H1 (cell line): Measurements from ENCODE around the gene WDR27. TPM values are rescaled to one million over a fixed set of nuclear protein-coding genes. Genes with fewer than 3 reads are reported as not detected.

Experiments
- CEBPB ChIP-seq: IDR thresholded peaks from 2 replicates; pipeline ENCODE4 v1.6.1; 2012; ENCODE audit warnings: low read depth, low read length
- CHD1 ChIP-seq: IDR thresholded peaks from 2 replicates; pipeline ENCODE4 v1.6.1; 2012; ENCODE audit warnings: low read depth, low read length, improper control_type of control experiment
- KDM4A ChIP-seq: IDR thresholded peaks from one replicate; pipeline ENCODE4 v1.7.1; 2012; ENCODE audit warnings: low read depth, mild to moderate bottlenecking, moderate library complexity, low read length, inconsistent platforms; ENCODE audit not compliant: severe bottlenecking
- TAF7 ChIP-seq: optimal IDR thresholded peaks from 2 replicates; pipeline ENCODE3; 2011; ENCODE audit warnings: low read depth, mild to moderate bottlenecking, inconsistent platforms, low read length, moderate library complexity, borderline replicate concordance
- polyA plus RNA-seq, 7 experiments: library from polyadenylated mRNA; depleted of rRNA in 3 of 7; stranded (reverse) in 5 of 7; unstranded in 2 of 7; fragments of >200 nt in 5 of 7; fragments of 200-250 nt in 2 of 7; gene quantifications; 1 replicate in 5 of 7; 2 replicates in 1 of 7; 4 replicates in 1 of 7; pipeline versions ENCODE4 v1.2.1 to v1.2.3, GENCODE V29; 2011 to 2013; ENCODE audit warnings: missing spikeins in 2 of 7, mixed read lengths in 2 of 7
- total RNA-seq: library from RNA; stranded (reverse); fragmentation: NEBNext Ultra II Directional; extraction: Animal tissue kit (Norgen Biotek cat#: 25700); gene quantifications from 2 replicates; pipeline ENCODE4 v1.2.1, GENCODE V29; 2021

WDR27 gene
- total and polyA plus RNA-seq, 2 of the 8 experiments (the other 6 are each of a cell fraction or from before 2014, with no cell fraction given), result 53.6 to 68.6 TPM

- no peak for TF ChIP-seq CEBPB
- no peak for TF ChIP-seq CHD1
- TF ChIP-seq TAF7, result no peak
- TF ChIP-seq KDM4A, result no peak
- TF ChIP-seq, all 59 proteins: peak for 0
Observed at GRCh38 chr6:169491482-169491881, 210.3 kb downstream of the WDR27 start (continued).
